Activated CD8-positive, alpha-beta memory T cell treated with anti-CD3 and anti-CD28 coated beads for 1 hour (primary cell): ENCODE data around the gene VANGL2.

Experiments used
- DNase-seq, 2 donors: peaks; one replicate each; pipeline ENCODE4 v3.0.0-alpha.2; 2020; ENCODE audit warnings: low read depth in 1 of 2; ENCODE audit errors: extremely low read depth in 1 of 2

VANGL2 gene

DNA sequence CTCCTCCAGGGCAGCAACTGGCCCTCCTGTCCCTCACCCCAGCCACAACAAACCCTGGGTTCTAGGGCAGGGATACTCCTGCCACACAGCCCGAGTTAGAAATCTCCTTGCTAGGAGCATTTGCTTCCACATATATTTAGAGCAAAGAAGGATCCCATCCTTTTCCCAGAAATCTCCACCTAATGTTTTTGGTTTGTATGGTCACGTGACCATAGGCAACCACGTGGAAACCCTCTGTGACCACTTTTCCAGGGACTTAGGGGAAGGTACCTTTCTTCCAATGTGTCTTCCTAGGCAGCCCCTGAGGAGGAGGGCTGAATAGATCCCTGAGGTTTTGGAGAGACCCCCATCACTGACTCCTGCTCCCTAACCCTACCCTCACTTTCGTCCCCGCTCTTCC, 25.5 kb downstream of the VANGL2 start:
- no peak for DNase-seq

DNA sequence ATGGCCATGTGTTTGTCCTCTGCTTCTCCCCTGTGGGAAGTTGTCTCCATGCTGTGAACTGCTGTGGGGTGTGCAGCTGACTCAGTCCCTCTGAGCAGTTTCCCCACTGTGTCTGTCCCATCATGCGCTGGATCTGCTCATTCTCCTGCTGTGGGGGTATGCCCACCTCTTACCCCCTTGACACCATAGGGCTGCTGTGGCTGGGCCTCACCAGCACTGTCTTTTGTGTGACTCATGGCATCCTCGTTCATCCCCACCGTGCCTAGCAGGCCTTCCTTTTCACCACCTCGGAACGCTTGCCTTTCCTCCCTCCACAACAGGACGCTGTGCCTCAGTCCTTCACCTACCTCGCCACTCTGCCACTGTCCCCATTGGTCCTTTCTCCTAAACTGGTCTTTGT, 27.3 kb downstream of the VANGL2 start:
- no peak for DNase-seq

DNA sequence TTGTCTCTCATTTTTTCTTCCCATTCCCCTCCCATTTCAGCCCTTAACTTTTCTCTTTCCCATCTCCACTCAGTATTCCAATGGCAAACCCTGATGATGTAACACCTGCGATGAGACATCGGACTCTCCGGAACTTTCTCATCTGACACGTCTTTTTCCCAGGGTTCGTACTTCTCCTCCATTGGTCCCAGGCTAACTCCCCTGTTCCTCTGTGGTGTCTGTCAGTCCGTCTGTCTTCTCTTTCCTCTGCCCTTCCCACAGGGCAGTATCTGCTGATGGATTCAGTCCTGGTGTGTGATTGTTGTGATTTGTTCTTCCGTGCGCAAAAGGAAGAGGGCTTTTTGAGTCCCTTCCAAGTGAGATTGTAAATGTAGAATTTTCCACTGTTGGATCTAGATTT, 27.7 kb downstream of the VANGL2 start:
- DNase-seq = no peak

DNA sequence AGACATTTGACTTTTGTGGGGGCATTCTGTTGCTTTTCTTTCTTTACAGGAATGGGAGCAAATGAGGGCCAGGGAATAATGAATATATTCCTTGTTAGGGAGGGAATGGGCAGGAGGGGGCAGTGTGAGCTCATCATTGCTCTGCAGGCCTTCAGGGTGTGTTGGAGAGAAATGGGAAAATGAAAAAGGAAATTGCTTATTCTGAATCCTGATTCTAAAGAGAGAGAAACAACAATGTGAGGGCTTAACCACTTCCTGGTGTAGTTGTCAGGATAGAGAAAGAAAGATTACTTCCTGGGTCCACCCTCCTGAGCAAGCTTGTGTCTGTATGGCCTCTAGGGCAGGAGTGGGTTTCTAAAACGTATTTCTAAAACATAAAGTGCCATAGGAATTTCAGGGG, 28.3 kb downstream of the VANGL2 start:
- DNase-seq = no peak

DNA sequence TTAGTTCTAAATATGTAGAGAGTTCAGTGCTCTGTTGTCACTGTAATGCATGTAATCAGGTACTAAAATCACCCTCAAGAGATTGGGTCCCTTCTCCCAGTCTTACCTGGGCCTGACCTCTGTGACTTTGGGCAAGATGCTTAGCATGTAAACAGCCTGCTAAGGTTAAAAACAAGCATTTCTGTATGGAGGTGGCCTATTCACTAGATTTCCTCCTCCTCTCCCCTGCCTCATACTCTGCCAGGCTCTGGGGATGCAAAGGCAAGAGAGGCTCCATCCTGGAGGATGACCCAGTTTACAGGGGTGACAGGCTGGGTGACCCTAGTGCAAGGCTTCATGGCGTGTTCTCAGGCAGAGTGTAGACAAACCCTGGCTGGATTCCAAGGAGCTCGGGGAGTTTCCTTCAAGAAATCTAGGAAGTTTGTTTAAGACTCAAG, 28.8 kb downstream of the VANGL2 start:
- no peak for DNase-seq

DNA sequence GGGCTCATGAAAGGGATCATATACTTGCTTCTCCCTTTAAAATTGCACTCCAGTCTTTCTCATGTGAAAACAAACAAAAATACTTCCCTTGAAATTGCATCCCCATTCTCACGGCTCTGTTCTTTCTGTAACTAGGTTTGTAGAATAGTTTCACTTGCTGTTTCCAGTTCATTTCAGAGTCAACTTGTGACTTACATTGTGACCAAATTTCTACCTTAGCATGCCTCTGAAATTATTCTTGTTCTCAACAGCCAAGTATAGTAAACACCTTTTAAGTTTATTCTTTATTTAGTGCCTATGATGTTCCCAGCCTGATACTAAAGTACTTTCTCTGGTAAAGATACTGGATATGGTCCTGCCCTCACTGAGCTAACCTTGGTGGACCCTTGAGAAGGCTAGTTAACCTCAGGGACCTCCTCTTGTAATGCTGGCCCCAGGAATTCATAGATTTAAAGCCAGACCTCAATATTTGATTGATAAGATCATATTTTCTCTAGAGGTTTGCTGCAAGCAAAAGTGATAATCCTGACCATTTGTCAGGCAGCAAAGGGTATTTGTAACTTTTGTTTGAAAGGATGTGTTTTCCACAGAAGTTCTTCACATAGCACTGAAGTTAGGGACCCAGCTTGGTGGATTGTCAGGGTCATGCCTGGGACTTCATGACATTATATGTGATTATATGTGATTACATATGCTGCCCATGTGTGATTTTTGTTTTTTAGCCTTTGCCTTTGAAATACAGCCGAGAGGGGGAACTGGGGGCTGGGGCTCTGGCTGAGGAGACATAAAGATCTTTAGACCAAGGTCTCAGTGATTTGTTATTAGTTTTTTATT, 29.6 kb downstream of the VANGL2 start:
- no peak for DNase-seq

DNA sequence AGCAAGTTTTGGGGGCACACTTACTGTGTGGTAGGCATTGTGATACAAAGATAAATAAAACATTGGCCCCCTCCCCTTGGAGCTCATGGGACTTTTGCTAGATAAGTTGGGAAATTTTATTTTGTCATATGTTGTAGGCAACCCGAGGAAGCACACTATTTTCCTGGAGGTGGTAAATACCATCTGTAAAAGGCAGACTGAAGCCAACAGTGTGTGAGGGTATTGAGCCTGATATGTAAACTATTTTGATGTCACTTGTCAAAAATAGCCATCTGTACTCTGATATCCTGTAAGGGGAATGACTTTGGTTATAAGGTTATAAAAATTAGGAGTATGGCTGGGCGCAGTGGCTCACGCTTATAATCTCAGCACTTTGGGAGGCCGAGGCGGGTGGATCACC, 30.6 kb downstream of the VANGL2 start:
- no peak for DNase-seq

DNA sequence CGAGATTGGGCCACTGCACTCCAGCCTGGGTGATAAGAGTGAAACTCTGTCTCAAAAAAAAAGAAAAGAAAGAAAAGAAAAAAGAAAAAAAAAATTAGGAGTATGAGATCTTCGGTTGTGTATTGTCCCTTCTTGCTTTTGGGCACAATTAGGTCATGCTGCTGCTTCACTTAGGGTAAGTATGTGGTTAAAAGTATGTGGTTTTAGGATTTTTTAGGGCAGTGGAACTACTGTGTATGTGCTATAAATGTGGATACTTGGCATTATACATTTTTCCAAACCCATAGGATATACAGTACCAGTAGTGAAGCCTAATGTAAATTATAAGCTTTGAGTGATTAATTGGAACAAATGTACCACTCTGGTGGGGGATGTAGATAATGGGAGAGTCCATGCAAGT, 31.2 kb downstream of the VANGL2 start:
- no peak for DNase-seq

DNA sequence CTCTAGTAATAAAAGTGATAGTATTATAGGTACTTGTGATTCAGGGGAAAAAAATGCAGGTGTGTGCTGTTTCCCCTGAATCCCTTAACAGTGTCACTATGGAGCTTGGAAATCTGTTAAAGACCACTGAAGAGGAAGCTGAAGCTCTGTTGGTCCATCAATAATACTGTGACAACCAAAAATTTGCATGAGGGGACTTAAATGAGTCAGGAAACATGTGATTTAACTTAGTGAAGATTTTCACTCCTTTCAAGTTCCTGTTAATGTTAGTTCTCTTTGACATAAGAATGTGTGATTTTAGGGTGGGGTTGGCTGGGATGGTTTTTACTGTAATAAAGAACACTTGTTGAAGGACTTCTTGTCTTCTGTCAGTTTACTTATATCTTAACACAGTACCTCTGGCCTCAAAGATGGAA, 32.0 kb downstream of the VANGL2 start:
- no peak for DNase-seq

DNA sequence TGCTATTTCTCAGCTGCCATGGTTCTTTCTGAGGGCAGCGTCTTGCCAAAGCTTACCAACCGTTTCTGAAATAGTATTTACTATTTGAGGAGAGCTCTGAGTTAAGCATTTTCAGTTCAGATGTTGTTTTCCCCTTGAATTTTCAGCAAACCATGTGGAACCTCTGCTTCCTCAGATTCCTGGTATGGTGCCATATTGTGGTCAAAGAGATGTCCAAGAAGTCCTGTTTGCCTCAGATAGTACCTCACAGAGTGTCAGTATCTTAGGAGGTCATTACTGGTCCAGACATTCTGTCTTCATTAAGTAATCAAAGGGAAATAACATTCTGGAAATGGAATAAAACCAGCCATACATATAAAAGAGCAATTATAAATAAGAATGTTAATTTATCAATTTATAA, 36.6 kb downstream of the VANGL2 start:
- no peak for DNase-seq

DNA sequence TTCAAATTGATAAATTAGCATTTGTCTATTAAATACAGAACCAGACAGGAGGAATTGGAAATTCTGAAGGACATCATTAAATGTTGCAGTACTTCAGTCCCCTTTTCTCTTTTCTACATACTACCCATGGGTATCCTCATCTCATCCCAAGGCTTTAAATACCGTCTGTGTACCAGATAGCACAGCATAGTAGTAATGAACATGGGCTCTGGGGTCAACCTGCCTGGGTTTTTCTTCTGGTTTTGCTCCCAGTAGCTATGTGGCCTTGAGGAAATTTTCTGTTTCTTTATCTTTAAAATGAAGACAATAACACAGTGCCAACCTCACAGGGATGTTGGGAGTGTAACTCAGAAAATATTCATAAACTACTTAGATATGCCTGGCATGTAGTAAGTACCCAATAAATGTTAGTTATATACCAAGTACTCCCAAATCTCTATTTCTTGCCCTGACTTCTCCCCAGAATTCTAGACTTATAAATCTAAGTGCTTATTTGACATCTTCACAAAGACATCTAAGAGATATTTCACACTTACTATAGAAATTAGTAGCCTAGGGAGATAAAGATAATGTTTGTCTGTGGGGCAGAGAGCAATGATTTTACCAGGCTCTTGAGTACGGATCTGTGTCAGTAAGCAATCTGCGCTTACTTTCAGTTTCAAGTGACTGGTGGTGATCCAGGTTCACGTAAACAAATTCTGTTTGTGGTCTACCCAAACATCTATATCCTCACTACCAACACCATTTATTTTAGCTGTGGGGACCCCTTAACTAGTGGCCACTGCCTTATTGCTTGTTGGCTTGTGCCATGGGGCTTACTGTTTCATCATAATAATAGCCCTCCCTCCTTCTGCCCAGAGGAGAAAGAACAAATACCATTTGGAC, 37.3 kb downstream of the VANGL2 start:
- DNase-seq = no peak

DNA sequence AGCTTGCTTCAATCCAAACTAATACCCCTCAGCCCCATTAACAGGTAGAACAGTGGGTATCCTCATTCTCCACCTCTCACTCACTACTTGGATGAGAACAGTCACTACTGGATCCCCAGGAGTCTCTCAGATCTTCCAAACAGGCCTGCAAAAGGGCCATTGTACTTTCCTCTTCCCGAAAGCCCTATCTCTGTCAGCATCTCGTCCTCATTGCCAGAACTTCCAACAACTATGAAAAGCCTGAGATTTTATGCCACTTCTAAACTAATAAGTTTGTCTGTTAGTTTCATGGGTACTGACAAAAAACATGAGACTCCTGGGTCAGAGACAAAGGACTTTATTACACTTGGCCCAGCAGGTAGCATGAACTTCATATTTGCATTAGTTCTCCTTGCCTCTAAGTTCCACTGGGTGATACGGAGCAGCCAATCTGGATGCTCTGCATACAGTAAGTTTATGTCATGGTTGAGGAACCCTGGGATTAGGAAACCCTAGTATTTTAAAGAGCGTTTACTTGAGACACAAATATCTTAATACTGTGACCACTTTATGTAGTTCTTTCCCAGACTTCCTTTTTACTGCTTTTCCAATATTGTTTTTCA, 38.1 kb downstream of the VANGL2 start:
- no peak for DNase-seq

DNA sequence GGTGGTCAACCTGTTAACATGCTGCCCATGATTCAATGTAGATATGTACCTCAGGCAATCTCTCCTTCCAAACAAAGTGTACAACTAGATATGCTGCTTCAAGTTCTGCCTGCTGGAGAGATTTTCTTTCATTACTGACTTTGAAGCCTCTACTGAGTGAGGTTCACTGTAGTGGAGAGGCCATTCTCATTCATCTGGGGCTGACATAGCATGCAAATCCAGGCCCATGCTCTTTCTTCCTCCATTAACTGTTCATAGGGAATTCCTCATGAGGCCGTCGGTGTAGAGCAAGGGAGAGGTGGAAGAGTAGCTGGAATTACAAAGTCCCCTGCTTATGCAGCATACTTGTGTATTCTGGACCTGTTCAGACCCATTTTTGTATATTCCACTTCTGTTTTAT, 38.6 kb downstream of the VANGL2 start:
- DNase-seq = no peak

DNA sequence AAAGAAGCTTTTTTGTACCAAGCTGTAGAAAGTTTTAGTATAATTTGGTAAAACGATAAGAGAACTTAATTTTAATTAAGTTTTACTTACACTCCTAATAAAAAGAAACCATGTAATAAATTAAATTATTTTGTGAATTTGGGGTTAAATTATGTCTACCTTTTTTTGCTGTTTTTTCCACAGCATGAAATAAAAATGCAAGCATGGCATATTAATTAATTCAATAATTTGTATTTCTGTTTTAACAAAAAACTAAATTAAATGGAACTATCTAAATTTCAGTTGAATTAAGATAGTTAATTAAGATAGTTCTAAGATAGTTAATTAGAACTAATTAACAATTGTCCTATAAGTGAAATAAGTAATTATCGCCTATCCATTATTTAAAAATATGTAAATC, 39.4 kb downstream of the VANGL2 start:
- DNase-seq = no peak

DNA sequence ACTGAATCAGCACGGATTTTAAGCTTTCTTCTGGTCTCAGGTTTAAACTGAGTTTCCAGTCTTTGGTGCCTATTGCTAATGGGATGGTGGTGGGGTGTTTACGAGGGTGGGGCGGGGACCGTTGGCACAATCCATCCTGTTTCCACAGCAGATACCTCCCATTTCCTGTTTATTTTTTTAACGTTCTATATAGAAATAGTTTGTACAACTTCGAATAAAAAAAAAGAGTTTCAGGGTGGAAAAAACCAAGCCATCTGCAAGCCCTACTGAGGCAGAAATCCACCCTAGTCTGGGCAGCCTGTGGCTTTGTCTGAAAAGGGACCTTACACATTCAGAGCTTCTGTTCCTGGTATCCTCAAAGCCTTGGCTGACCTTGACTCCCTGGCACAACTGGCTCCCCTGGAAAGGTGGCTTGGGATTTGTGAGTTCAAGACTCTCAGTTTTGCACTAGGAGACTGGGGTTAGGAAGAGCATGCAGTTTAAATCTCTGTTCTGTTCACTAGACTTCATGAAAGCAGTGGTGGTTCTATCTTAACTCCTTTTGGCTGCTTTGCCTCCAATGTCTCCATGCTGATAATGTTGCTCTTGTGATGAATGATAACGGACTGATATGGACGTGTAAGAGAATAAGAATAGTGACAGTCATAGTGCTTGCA, 46.7 kb downstream of the VANGL2 start:
- no peak for DNase-seq

DNA sequence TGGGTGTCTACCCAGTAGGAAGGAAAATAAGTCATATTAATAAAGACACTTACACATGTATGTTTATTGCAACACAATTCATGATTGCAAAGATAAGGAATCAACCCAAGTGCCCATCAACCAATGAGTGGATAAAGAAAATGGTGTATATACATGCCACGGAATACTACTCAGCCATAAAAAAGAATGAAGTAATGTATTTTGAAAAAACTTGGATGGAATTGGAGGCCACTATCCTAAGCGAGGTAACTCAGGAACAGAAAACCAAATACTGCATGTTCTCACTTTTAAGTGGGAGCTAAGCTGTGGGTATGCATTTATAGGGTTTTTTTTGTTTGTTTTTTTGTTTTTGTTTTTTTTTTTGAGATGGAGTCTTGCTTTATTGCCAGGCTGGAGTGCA, 49.1 kb downstream of the VANGL2 start:
- no peak for DNase-seq

DNA sequence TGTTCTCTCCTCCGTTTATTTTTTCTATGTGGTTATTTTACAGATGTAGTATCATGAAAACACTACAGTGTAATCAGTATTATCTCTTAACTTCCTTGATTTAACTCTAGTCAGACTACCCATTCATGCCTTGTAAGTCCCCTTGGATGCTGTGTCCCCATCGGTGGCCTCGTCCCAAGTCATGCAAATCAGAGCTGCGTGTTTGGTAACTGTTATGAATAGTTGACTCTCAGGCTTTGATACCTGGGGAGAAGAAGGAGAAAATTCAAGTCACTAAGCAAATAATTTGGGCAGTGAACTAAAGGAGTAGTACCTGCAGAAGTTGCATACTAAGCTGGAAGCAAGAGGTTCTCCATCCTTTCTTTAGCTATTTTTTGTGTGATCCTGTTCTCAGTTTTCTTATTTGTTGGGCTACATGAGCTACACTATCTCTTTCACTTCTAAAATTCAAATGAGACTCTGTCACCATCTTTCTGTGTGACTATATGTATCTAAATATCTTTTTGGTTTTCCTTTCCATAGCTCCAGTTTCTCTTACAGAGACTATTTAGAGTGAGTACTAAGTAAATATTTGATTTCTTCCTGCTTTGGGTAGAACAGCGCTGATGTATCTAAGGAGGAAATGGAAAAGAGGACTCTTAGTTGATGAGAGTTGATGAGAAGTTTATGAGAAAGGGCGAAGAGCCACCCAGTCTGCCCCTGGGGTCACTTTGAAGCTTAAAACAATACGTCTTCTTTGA, 50.9 kb downstream of the VANGL2 start:
- no peak for DNase-seq

DNA sequence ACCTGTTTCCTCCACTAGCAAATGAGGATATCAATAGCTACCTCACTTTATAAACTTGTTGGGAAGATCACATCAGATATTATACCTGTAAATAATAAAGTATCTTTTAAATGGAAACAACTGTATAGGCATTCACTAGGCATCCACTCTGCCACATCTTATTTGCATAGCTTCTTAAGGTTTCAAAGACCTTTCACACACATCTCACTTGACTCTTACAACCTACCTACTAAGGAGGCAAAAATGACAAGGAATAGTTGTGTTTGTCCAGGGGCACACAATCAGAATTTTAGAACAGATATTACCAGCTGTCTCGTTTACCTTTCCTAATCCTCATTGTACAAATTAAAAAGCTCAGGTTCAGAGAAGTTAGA, 51.5 kb downstream of the VANGL2 start:
- no peak for DNase-seq

DNA sequence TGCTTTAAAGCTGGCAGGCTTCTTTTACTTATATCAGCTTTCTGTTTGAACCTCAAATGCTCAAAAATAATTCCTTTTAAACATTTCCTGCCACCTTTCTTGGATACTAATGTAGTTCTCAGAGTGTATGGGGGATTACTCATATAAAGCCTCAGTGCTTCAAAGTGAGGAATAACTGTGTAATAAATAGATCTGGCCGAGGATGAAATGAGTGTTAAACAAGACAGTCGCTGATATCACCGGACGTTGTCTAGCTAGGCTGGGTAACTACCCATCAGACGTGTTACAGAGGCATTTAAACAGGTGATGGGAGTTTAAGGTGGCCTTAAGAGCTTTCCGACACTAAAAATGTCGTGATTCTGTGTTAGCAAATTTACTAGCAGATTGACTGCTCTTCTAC, 53.1 kb downstream of the VANGL2 start:
- DNase-seq = no peak

DNA sequence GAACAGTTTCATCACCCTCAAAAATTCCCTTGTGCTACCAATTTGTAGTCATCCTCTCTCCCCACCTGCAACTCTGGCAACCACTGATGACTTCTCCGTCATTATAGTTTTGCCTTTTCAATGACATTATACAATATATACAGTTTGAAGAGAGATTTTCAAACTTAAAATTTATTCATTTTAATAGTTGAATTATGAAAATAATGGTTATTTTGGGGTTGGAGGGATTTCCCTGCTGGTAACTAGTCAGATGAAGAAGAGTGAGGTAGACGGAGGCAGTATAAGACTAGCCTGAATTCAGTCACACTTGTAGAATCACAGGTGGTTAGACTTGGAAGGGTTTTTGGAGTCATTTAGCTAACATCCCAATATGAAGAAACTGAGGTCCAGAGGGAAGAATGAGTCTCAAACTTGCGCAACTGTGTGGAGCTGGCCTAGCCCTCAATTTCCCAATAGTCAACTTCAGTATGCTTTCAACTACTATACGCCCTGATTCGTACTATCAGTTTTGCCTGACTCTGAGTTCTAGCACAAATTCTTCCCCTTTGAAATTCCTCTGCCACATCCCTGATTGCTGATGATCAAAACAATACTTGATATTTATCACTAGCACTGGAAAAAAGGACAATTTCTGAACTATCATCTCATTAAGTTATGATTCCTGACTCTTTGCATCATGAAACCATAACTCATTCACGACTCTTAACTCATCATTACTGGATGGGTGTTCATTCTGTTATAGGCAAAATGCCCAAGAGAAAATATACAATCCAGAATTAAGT, 54.2 kb downstream of the VANGL2 start:
- DNase-seq = no peak
